Stimulated activated CD4-positive, alpha-beta T cell treated with anti-CD3 and anti-CD28 coated beads, Interleukin-15, amount 100 ng/mL, for 24 hours (primary cell): ENCODE results near the gene SNRPE.
"Not testable (repeated sequence)": the region's sequence is repeated elsewhere in the genome, so short reads cannot be mapped to it uniquely, and the experiment has no call there.

Experiments used
- DNase-seq: peaks from one replicate; pipeline ENCODE4 v3.0.0-alpha.2; 2020

SNRPE gene

DNA sequence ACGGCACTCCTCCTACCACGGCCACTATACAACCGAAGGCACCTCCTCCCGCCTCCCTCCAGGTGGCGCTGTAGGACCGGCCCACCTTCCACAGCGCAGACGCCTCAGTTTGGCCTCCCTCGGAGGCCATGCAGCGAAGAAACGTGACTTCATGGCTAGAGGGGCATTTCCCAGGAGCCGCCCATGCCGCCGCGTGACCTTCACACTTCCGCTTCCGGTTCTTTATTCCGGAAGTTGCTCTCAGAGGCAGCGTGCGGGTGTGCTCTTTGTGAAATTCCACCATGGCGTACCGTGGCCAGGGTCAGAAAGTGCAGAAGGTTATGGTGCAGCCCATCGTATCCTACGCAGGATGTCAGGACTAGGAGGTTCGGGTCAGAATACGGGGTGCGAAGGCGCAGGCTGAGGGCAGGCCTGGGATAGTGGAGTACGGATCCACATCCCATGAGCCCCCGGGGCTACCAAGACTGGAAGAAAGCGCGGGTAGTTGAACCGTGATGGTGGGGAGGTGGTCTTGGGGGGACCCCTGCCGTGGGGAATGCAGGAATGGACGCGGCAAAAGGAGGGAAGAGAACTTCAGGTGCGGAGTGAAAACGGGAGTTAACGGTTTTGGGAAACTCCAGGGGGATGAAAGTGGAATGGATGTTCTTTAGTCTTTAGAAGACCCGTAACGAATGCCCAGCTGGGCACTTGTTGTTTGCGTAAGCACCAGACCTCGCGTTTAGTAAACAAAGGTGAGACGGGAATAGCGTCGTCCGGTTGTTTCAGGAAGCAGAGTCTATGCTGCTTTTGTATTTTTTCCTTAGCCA, at the start of gene SNRPE:
SNRPE (plus strand) TSS at position 221 of the 806 bp plus-strand sequence; CDS start at position 282, 61 bp downstream.
- peak; percentile 95 for DNase-seq

DNA sequence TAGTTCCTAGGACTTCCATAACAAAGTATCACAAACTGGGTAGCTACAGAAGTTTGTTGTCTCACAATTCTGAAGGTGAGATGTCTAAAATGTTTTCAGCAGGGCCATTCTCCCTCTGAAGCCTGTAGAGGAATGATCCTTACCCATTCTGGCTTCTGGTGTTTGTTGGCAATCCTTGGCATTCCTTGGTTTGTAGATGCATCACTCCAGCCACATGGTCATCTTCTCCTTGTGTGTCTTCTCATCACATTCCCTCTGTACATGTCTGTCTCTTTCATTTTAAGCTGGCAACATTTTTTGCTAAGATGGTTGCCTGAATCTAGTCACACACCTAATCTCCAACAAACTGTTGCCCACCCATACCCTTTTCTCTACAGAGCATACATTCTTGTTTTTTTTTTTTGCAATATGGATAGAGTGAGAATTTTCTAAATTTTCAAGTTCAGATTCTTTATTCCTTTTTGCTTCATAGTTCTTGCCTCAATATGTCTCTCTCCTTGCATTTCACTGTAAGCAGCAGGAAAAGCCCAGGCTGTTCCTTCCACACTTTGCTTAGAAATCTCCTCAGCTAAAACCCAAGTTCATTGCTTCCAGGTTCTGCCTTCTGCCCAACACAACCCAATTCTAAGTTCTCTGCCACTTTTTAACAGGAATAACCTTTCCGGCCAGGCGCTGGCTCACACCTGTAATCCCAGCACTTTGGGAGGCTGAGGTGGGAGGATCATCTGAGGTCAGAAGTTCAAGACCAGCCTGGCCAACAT, 47.6 kb upstream of the SNRPE start:
- no peak for DNase-seq

DNA sequence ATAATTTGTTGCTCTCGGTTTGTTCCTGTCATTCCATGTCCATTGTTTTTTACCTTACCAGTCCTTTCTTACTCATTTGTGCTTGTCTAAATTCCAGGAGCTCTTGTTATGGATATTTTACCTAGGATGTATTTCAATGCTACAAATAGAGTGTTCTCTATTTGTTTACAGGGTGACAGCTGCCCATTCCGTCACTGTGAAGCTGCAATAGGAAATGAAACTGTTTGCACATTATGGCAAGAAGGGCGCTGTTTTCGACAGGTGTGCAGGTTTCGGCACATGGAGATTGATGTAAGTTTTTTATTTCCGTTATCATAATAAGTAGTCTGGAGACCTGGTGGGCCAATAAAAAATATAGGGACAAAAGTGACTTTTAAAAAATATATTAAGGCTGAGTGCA, 43.0 kb upstream of the SNRPE start:
- DNase-seq: no peak

DNA sequence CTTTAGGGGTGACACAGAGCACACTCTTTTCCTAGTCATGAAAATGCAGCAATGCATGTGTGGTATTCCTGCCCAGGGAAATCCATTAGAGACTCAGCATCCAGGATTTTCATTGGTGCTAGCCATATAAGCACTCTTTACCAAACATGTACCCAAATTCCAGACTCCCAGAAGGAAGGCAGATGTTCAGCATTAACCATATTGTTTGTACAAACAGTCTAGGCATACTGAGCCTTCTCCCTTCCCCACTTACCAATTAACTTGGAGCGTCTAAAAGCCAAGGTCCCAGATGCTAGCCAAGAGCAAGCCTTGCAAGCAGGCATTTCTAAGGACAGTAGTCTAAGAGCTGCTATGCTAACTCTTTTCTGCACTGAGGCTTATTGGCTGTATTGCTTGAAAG, 38.1 kb upstream of the SNRPE start:
- DNase-seq: no peak

DNA sequence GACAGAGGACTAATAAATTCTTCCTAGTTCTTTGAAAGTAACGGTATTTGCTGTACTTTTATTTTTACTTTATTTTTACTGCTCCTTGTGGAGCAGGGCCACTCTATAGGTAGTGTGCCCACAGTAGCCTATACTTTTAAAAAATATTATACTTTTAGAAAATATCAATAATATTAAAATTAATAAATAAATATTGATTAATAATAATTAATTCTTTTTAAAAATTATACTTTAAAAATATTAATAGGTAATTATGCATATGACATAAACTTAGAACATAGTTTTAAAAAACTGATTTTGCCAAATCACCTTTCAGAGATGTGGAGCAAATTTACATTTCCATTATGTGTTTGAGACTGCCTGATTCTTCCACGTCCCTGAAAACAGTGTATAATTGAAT, 35.2 kb upstream of the SNRPE start:
- DNase-seq: no peak

DNA sequence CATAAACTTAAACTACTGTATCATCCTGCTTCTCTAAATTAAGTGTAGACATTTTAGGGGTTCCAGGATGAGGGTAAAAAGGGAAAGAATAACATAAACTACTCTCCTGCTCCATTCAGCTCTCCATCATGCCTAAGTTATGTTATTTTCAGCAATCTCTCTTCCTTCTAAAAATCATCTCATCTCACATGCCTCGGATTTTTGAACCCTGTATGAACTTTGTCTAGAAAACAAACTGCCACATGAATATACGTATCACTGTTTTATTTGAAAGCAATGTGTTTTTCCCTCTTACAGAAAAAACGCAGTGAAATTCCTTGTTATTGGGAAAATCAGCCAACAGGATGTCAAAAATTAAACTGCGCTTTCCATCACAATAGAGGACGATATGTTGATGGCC, 33.4 kb upstream of the SNRPE start:
- DNase-seq: no peak

DNA sequence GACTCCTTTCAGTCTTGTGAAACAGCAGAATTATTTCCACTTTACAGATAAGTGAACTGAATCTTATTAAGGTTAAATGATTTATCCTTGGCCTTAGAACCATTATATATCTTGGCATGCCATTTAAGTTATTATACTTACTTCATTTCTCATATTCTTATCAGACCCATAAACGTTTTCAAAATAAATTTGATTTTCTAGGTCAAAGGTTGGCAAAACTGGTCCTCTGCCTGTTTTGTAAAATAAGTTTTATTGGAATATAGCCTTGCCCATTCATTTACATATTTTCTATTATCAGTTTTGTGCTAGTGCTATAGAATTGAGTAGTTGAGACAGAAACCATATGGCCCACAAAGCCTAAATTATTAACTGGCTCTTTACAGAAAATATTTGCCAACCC, 32.9 kb upstream of the SNRPE start:
- no peak for DNase-seq

DNA sequence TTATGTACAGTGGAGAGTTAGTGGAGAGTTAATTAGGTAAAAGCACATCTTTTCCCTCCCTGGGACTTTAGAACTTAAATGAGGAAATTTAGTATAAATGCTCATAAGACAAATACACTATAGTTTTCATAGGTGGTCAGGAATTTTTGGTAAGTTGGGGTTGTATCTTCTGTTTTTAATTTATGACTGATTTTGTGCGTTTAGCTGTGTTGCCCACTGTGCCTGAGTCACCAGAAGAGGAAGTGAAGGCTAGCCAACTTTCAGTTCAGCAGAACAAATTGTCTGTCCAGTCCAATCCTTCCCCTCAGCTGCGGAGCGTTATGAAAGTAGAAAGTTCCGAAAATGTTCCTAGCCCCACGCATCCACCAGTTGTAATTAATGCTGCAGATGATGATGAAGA, 32.2 kb upstream of the SNRPE start:
- DNase-seq: not testable (repeated sequence)

DNA sequence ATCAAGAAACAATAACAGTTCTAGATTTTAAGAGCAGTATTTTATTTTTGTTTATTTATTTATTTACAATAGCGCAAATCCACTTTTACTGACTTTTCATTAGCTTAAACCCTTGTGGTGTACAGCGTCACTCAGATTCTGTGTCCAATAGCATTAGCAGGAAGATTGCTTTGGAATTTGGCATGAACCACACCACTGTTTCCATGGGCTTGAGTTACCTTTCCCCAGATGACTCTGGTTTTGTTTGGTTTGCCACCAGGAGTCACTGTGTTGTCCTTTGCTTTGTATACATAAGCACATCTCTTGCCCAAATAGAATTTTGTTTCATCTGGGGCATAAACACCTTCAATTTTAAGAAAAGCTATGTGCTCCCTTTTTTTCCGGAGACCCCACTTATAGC, 25.9 kb upstream of the SNRPE start:
- DNase-seq: no peak

DNA sequence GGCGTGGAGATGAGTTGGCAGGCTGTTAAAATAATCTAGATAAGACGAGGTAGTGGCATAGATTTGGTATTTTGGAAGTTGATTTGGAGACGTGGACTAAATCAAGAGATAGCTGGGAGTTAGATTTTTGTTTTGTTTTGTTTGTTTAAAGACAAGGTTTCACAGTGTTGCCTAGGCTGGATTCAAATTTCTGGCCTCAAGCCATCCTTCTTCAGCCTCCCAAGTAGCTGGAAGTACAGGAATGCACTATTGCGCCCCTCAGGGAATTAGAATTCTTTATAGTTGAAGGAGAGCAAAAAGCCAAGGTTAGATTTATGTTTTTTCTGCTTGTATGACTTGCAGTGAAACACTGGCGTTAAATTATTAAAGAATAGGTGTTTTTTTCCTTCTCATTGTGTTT, 22.3 kb upstream of the SNRPE start:
- no peak for DNase-seq

DNA sequence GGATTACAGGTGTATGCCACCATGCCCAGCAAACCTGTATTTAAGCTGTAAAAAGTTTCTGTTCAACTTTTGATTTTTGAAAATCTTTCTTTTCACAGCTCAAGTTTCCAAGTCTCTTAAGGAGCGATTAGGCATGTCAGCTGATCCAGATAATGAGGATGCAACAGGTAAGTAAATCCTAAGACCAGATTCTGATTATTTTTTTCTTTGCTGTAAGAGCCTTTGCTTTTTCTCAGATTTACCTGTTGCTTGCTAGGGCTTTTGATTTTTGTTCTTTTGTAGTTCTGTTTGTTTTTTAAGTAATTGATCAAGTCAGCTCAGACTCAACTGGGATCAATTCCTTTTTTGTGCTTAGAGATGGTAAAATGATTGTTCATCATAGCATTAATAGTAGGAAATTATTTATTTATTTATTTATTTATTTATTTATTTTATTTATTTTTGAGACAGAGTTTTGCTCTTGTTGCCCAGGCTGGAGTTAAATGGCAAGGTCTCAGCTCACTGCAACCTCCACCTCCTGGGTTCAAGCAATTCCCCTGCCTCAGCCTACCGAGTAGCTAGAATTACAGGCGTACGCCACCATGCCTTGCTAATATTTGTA, 21.1 kb upstream of the SNRPE start:
- no peak for DNase-seq

DNA sequence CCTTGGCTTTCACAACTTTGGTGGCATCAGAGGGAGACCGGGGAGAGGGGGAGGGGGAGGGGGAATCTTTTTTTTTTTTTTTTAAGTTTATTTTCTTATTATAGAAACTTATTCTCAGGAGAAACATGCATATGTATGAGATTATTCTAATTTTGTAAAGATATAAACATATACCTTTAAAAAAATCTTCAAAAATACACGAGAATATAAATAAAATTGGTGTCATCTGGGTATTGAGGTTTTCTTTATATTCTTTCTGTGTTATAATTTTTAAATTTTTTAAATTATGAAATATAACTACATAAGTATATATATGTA, 18.9 kb upstream of the SNRPE start:
- DNase-seq: no peak

DNA sequence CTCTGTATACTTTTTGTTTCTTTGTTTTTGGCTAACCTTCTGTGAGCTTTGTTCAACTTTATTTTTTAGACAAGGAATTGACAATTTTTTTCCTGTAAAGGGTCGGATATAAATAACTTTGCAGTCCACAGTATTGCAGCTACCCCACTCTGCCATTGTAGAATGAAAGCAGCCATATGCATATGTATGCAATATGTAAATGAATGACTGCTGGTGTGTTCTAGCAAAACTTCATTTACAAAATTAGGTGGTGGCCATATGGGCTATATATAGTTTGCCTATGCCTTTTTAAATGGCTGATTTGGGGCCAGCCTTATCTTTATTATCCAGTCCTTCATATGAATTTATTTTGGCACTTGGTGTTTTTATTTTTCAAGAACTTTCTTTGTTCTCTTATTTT, 18.0 kb upstream of the SNRPE start:
- DNase-seq: no peak

DNA sequence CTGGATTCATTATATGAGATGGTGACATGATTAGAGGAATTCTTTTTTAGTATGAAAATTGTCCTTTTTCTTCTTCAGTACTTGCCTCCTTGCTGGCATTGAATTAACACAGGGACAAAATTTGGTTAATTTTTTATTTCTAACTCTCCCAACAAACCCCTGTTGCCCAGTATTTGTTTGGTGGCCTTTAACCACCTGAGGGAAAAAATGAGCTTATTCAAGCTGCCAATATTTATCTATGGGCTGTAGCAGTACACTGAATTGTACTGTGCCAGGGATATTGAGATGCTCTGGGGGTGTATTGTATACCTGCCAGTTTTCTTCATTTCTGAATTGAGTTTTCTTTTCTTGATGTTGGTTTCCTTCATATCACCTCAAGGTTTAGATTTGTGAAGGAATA, 8.3 kb upstream of the SNRPE start:
- DNase-seq: not testable (repeated sequence)

DNA sequence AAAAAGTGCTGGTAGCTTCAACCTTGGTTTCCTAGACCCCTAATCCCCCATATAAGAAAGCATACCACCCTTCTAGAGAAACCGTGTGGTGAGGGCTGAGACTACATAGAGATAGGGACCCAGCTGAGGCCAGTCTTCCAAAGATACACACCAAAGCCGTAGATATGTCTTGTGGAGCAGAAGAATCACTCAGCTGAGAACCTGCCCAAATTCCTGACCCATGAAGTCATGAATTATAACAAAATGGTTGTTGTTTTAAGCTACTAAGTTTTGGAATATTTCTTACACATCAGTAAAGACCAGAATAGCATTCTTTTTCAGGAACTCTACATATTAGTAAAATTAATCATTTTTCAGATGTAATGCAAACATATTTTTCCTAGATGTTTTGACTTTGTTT, 3.3 kb upstream of the SNRPE start:
- no peak for DNase-seq

DNA sequence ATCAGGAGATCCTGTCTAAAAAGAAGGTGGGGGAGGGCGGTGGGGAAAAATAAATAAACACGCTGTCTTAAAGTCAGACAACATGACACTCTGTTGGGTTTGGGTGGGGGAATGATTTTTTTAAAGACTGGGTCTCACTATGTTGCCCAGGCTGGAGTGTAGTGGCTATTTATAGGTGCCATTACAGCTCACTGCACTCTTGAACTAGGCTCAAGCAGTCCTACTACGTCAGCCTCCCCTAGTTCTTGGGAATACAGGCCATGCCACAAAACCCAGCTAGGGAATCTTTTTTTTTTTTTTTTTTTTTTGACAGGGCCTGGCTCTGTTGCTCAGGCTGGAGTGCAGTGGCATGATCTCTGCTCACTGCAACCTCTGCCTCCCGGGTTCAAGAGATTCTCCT, 2.4 kb upstream of the SNRPE start:
- DNase-seq: no peak

DNA sequence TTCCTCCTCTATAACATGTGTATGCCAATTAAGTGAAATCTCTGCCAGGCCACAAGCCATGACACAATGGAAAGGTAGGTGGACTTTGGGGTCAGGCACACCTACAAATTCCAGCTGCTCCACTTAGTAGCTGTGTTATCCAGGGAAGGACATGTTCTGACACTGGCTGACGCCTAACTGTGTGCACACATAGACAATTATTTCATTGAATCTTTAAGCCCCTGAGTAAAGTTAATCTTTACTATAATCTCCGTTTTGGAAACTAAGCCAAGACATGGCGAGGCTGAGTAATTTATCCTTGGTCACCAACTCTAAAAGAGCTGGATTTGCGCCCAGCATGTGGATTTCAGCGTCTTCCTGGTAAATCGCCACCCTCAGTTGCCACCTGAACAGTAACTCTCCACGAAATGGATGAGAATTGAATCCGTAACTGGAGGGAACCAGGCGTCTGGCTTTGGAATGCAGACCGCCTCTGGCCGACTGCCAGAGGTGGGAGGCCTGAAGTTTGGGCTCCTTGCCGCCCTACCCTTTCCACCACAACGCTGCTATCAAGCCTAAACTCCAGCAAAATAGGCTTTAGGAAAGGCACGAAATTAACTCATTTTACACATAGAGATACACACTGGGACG, 888 bp upstream of the SNRPE start:
- no peak for DNase-seq

DNA sequence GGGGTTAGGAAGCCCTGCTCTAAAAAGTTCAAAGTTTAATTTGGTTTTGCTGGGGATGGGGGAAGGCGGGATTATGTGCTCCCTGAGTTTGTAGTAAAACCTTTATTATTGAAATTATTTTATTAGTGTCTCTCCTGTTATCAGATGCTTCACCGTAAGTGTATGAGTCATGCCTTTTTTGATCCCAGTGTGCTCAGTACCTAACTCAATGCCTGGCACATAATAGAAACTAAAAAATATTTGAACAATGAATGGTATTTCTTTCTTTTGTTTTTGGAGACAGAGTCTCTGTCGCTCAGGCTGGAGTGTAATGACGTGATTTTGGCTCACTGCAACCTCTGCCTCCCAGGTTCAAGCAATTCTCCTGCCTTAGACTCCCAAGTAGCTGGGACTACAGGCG, 6.4 kb downstream of the SNRPE start:
- no peak for DNase-seq

DNA sequence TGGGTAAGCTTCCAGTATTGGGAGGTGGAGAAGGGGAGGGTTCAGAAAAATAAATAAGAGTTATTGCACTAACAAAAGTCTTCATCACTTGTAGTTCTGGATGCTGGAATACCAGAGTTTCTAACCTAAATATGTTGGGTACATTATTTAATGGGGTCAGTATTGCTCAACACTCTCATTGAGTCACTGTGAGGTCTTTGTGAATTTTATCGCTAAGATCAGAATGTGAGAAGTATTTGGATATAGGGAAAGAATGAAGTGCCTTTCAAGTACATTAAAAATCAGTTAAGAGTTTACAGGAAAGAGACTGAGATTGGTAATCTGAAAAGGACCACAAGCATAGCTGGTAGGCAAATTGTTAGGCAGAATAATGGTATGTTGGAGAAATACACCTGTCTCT, 8.8 kb downstream of the SNRPE start:
- no peak for DNase-seq

DNA sequence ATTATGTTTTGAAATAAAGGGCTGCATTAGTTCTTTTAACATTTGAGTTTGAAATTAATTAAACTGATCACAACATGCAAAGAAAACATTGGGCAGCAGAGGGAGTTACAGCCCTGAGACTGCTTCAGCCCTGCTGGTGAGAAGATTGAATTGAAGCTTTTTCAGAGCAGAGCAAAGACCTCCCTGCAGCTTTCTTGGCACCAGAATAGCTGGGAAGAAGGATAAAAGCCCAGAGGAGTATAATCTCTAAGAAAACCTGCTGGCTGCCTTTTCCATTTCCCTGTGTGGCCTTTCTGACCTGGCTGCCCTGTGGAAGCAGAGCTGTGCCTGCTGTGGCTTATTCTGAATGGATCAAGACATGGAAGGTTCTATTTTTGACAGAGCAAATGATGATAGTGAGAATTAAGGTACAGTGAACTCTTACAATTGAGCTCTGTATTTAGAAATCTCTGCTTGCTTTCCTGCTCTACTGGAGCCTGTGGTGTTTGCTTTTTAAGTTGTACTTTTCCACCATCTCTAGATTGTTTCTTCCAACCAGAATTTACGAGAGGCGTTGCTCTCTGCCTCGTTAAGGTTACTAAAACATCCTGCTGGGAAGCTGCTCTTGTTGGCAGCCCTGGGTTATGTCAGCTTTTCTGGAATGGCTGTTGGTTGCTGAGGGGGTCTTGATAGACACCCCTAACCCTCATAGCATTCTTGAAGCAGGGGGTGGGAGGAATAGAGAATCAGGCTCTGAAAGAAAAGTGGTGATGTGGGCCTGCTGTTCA, 9.9 kb downstream of the SNRPE start:
- no peak for DNase-seq

DNA sequence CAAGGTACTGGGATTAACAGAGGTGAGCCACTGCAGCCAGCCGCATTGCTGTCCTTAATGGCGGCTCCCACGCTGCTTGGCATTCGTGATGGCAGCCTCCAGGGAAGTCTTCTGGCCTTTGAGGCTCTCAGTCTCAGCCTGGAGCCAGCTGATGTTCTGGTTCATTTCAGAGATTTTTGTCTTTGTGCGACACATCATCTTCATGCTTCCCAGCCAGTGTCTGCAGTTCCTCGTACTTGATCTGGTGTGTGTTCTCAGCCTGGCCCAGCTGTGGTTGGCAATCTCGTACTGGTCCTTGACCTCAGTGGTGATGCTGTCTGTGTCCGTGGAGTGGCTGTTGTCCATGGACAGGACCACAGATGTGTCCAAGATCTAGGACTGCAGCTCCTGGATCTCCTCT, 11.7 kb downstream of the SNRPE start:
- no peak for DNase-seq

DNA sequence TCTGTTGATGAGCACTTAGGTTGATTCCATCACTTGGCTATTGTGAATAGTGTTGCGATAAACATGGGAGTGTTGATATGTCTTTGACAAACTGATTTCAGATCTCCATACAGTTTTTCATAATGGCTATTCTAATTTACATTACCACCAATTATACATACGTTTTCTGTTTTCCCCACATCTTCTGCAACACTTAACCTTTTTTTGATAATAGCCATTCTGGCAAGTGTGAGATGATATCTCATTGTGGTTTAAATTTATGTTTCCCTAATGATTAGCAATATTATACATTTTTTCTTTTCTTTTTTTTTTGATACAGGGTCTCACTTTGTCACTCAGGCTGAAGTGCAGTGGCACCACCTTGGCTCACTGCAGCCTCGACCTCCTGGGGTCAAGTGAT, 17.0 kb downstream of the SNRPE start:
- no peak for DNase-seq

DNA sequence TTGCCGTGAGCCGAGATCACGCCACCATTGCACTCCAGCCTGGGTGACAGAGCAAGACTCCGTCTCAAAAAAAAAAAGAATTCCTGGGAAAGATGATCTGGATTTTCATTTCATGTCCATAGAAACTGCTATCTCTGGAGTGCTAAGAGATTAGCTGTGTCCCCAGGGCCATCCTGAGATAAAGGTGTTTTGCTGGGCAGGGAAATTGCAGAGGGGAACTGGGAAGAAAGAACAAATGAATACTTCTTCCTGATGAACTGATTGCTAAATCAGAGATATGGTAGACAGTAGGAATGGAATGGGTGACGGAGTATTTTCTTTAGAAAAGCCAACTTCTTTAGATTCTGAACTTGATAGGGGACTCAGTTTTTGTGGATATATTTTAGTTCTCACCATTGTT, 19.2 kb downstream of the SNRPE start:
- DNase-seq: no peak
